Mesenchymal stem cell (in vitro differentiated cells and primary cell): Measurements from ENCODE around the gene ZC3H4.

ENCODE experiments used
- DNase-seq: peaks from one replicate; pipeline ENCODE4 v3.0.0-alpha.2; 2013
- H2AFZ ChIP-seq: one replicate; pipeline ENCODE4 v1.6.1; 2013; ENCODE audit warnings: low read depth, mild to moderate bottlenecking, control low read depth, inconsistent platforms, low read length, moderate library complexity
- H2AK5ac ChIP-seq: 2 replicates; pipeline ENCODE4 v1.6.1; 2013; ENCODE audit warnings: low read length, moderate library complexity, mild to moderate bottlenecking, inconsistent platforms; ENCODE audit not compliant: severe bottlenecking
- H2BK120ac ChIP-seq: one replicate; pipeline ENCODE4 v1.6.1; 2013; ENCODE audit warnings: low read depth, mild to moderate bottlenecking, inconsistent platforms, low read length, moderate library complexity
- H2BK12ac ChIP-seq, 2 experiments: one replicate each; pipeline ENCODE4 v1.6.1; 2013; ENCODE audit warnings: inconsistent platforms in 2 of 2, low read length in 2 of 2, mild to moderate bottlenecking in 2 of 2, moderate library complexity in 2 of 2, control low read depth in 1 of 2
- H2BK15ac ChIP-seq: one replicate; pipeline ENCODE4 v1.6.1; 2013; ENCODE audit warnings: mild to moderate bottlenecking, low read depth, inconsistent platforms; ENCODE audit not compliant: poor library complexity, severe bottlenecking
- H2BK5ac ChIP-seq: 2 replicates; pipeline ENCODE4 v1.6.1; 2013; ENCODE audit warnings: low read depth, mild to moderate bottlenecking, low read length, control low read depth, inconsistent platforms; ENCODE audit not compliant: poor library complexity, severe bottlenecking
- H3K14ac ChIP-seq, 2 experiments: one replicate each; pipeline ENCODE4 v1.6.1; 2013; ENCODE audit warnings: inconsistent platforms in 2 of 2, low read length in 2 of 2, control low read depth in 1 of 2, mild to moderate bottlenecking in 1 of 2, moderate library complexity in 1 of 2
- H3K18ac ChIP-seq, 2 experiments: one replicate each; pipeline ENCODE4 v1.6.1; 2013; ENCODE audit warnings: inconsistent platforms in 2 of 2, low read length in 2 of 2, control low read depth in 1 of 2, low read depth in 1 of 2, mild to moderate bottlenecking in 1 of 2
- H3K23ac ChIP-seq, 2 experiments: one replicate each; pipeline ENCODE4 v1.6.1; 2013; ENCODE audit warnings: inconsistent platforms in 2 of 2, low read length in 2 of 2, mild to moderate bottlenecking in 2 of 2, moderate library complexity in 2 of 2, control low read depth in 1 of 2
- H3K27ac ChIP-seq: 2 replicates; pipeline ENCODE4 v1.5.1; 2013; ENCODE audit warnings: mild to moderate bottlenecking, moderate library complexity, low read length, control low read depth, inconsistent platforms; ENCODE audit not compliant: poor library complexity, severe bottlenecking
- H3K27me3 ChIP-seq, 2 experiments: 2 replicates each; pipeline versions ENCODE4 v1.6.1 to v1.7.0; 2013; ENCODE audit warnings: low read length in 2 of 2, mild to moderate bottlenecking in 2 of 2, moderate library complexity in 2 of 2, control low read depth in 1 of 2, inconsistent platforms in 1 of 2; ENCODE audit not compliant: control insufficient read depth in 1 of 2, insufficient read depth in 1 of 2
- H3K36me3 ChIP-seq, 2 experiments: 2 replicates each; pipeline versions ENCODE4 v1.6.1 to v1.7.0; 2013; ENCODE audit warnings: low read length in 2 of 2, control low read depth in 1 of 2, inconsistent platforms in 1 of 2, low read depth in 1 of 2, mild to moderate bottlenecking in 1 of 2; ENCODE audit not compliant: insufficient read depth in 2 of 2, control insufficient read depth in 1 of 2
- H3K4ac ChIP-seq, 2 experiments: one replicate each; pipeline ENCODE4 v1.6.1; 2013; ENCODE audit warnings: inconsistent platforms in 2 of 2, low read length in 2 of 2, mild to moderate bottlenecking in 2 of 2, moderate library complexity in 2 of 2, control low read depth in 1 of 2, low read depth in 1 of 2
- H3K4me1 ChIP-seq: 2 replicates; pipeline ENCODE4 v1.6.1; 2013; ENCODE audit warnings: low read depth, low read length, control low read depth; ENCODE audit not compliant: control insufficient read depth, insufficient read depth
- H3K4me2 ChIP-seq: 2 replicates; pipeline ENCODE4 v1.6.1; 2013; ENCODE audit warnings: low read length, mild to moderate bottlenecking, inconsistent platforms; ENCODE audit not compliant: poor library complexity, severe bottlenecking
- H3K4me3 ChIP-seq, 2 experiments: 2 replicates each; pipeline versions ENCODE4 v1.5.1 to v1.7.0; 2013; ENCODE audit warnings: low read length in 2 of 2, mild to moderate bottlenecking in 2 of 2, control low read depth in 1 of 2, low read depth in 1 of 2; ENCODE audit not compliant: insufficient read depth in 1 of 2
- H3K79me1 ChIP-seq: replicated peaks from 2 replicates; pipeline ENCODE4 v1.6.1; 2013; ENCODE audit warnings: mild to moderate bottlenecking, control low read depth, low read length, inconsistent platforms; ENCODE audit not compliant: poor library complexity, severe bottlenecking
- H3K9ac ChIP-seq: 2 replicates; pipeline ENCODE4 v1.7.0; 2013; ENCODE audit warnings: mild to moderate bottlenecking, low read length, moderate library complexity
- H3K9me3 ChIP-seq: 2 replicates; pipeline ENCODE4 v1.7.0; 2013; ENCODE audit warnings: mild to moderate bottlenecking, low read length; ENCODE audit not compliant: control insufficient read depth
- H4K8ac ChIP-seq: one replicate; pipeline ENCODE4 v1.6.1; 2013; ENCODE audit warnings: inconsistent platforms, mild to moderate bottlenecking, low read length, moderate library complexity
- H4K91ac ChIP-seq: one replicate; pipeline ENCODE4 v1.6.1; 2013; ENCODE audit warnings: mild to moderate bottlenecking, low read length, inconsistent platforms
- WGBS: methylation state at CpG from one replicate; pipeline ENCODE4 v1.1.7; 2013; ENCODE audit warnings: mixed read lengths; 5-methylcytosine and 5-hydroxymethylcytosine counted together

ZC3H4 gene

GRCh38 chr19:47130120-47130588, 16.6 kb upstream of the ZC3H4 start:
- no peaks in the 10 kb centered on the region for H3K27me3 ChIP-seq
- H3K18ac ChIP-seq, result no peak overlapping the region
- no peak overlapping the region for H4K8ac ChIP-seq
- peak overlapping the region in 1 of 2 experiments; percentile 92 for H3K4me3 ChIP-seq
- no peak overlapping the region for H3K4me2 ChIP-seq
- WGBS, result 81% methylated on average over 8 of the region's 8 CpGs
- H3K4ac ChIP-seq, result peak overlapping the region in 1 of 2 experiments; percentile 94
- H2BK15ac ChIP-seq, result no peak overlapping the region
- H3K9me3 ChIP-seq, result no peaks in the 10 kb centered on the region
- no peak for DNase-seq
- peaks cover 0 to 7% of the 10 kb centered on the region in 2 experiments for H3K36me3 ChIP-seq
- H3K23ac ChIP-seq, result no peak overlapping the region
- no peak overlapping the region for H2BK5ac ChIP-seq
- H4K91ac ChIP-seq, result no peak overlapping the region
- no peak overlapping the region for H2AK5ac ChIP-seq
- H3K14ac ChIP-seq, result no peak overlapping the region
- no peak overlapping the region for H2BK120ac ChIP-seq
- H3K79me1 ChIP-seq, result no peaks in the 10 kb centered on the region
- H3K9ac ChIP-seq, result peak overlapping the region; percentile 46
- H3K27ac ChIP-seq, result no peak overlapping the region
- H2BK12ac ChIP-seq, result peak overlapping the region in 1 of 2 experiments; percentile 33
- H2AFZ ChIP-seq, result no peak overlapping the region
- H3K4me1 ChIP-seq, result peaks cover 6% of the 10 kb centered on the region

GRCh38 chr19:47129579-47129978, 16.0 kb upstream of the ZC3H4 start:
- Histone ChIP-seq H2BK120ac (no peak overlapping the region), H2BK5ac (no peak overlapping the region), H3K14ac (no peak overlapping the region), H3K4ac (peak overlapping the region in 1 of 2 experiments; percentile 94), H3K9ac (no peak overlapping the region), H3K79me1 (no peaks in the 10 kb centered on the region), H3K4me2 (no peak overlapping the region), H4K91ac (no peak overlapping the region), H3K27me3 (no peaks in the 10 kb centered on the region), H3K4me1 (peaks cover 6% of the 10 kb centered on the region), H3K4me3 (no peak overlapping the region), H2AK5ac (no peak overlapping the region), H3K18ac (no peak overlapping the region), H4K8ac (no peak overlapping the region), H2AFZ (no peak overlapping the region), H3K9me3 (no peaks in the 10 kb centered on the region), H2BK15ac (no peak overlapping the region), H3K36me3 (peaks cover 0 to 7% of the 10 kb centered on the region in 2 experiments), H3K23ac (no peak overlapping the region), H3K27ac (no peak overlapping the region), H2BK12ac (no peak overlapping the region)
- WGBS, result over 99% methylated on average over 4 of the region's 4 CpGs
- no peak for DNase-seq

- H2BK5ac ChIP-seq, result no peak overlapping the region
- no peak overlapping the region for H2AK5ac ChIP-seq
- no peak overlapping the region for H2BK120ac ChIP-seq
- DNase-seq, result no peak
- no peaks in the 10 kb centered on the region for H3K79me1 ChIP-seq
- no peak overlapping the region for H4K8ac ChIP-seq
- no peak overlapping the region for H3K27ac ChIP-seq
- H3K9ac ChIP-seq, result no peak overlapping the region
- H3K4me3 ChIP-seq, result no peak overlapping the region
- no peak overlapping the region for H3K4ac ChIP-seq
- peaks cover 5% of the 10 kb centered on the region for H3K4me1 ChIP-seq
- no peak overlapping the region for H4K91ac ChIP-seq
- H3K4me2 ChIP-seq, result no peak overlapping the region
- no peak overlapping the region for H3K23ac ChIP-seq
- no peak overlapping the region for H3K18ac ChIP-seq
- H3K9me3 ChIP-seq, result no peaks in the 10 kb centered on the region
- no peaks in the 10 kb centered on the region for H3K27me3 ChIP-seq
- H3K14ac ChIP-seq, result no peak overlapping the region
- H2AFZ ChIP-seq, result no peak overlapping the region
- H3K36me3 ChIP-seq, result no peaks in the 10 kb centered on the region
- H2BK12ac ChIP-seq, result no peak overlapping the region
- no peak overlapping the region for H2BK15ac ChIP-seq
Observed at GRCh38 chr19:47125669-47125938, 12.0 kb upstream of the ZC3H4 start.

GRCh38 chr19:47124937-47125668, 11.5 kb upstream of the ZC3H4 start:
- H2BK120ac ChIP-seq, result no peak overlapping the region
- no peak overlapping the region for H3K4me2 ChIP-seq
- no peak overlapping the region for H3K4ac ChIP-seq
- H3K36me3 ChIP-seq, result no peaks in the 10 kb centered on the region
- no peaks in the 10 kb centered on the region for H3K27me3 ChIP-seq
- H3K4me3 ChIP-seq, result no peak overlapping the region
- H4K91ac ChIP-seq, result no peak overlapping the region
- H3K18ac ChIP-seq, result no peak overlapping the region
- no peaks in the 10 kb centered on the region for H3K79me1 ChIP-seq
- 49% methylated on average over 7 of the region's 8 CpGs for WGBS
- no peak overlapping the region for H4K8ac ChIP-seq
- peak overlapping the region in 1 of 2 experiments; percentile 19 for H2BK12ac ChIP-seq
- H3K9ac ChIP-seq, result peak overlapping the region; percentile 44
- peak overlapping the region; percentile 31 for H2AFZ ChIP-seq
- peak overlapping the region; percentile 49 for H2AK5ac ChIP-seq
- H3K9me3 ChIP-seq, result no peaks in the 10 kb centered on the region
- peaks cover 5% of the 10 kb centered on the region for H3K4me1 ChIP-seq
- no peak overlapping the region for H2BK5ac ChIP-seq
- H3K27ac ChIP-seq, result no peak overlapping the region
- H3K14ac ChIP-seq, result no peak overlapping the region
- H2BK15ac ChIP-seq, result no peak overlapping the region
- peak; percentile 82 for DNase-seq
- H3K23ac ChIP-seq, result no peak overlapping the region
